ENCODE data around the gene NRG3.

- TF ChIP-seq POLR2A (IDR thresholded peaks at IDR 0.05; ENCODE audit: low read depth, low read length) (no peak), POLR2AphosphoS5 (IDR thresholded peaks at IDR 0.05; ENCODE audit: low read depth, low read length) (no peak)
Observed at GRCh38 chr10:81957976-81958375, 83.0 kb downstream of the NRG3 start.

Measured in GM12892 (cell line).